Measurements from ENCODE around the gene ETV7. TPM values are rescaled to one million over a fixed set of nuclear protein-coding genes. Genes with fewer than 3 reads are reported as not detected.

Gene ETV7
- total and polyA plus RNA-seq, 2 donors (not counting 1 experiment from before 2014, with no cell fraction given) = 0.96 to 2.0 TPM

- Histone ChIP-seq H3K9ac (ENCODE audit: low read length) (no peak overlapping the region), H3K27ac (ENCODE audit: low read length in 2 of 2) (no peak overlapping the region), H3K4me2 (replicated peaks; ENCODE audit: low read depth, low read length, poor library complexity, severe bottlenecking) (no peak overlapping the region), H3K9me3 (ENCODE audit: control extremely low read depth in 1 of 3, control insufficient read depth in 2 of 3, insufficient read depth in 1 of 3, low read length in 2 of 3) (no peaks in the 10 kb centered on the region), H3K4me1 (ENCODE audit: control insufficient read depth in 2 of 2, insufficient read depth in 2 of 2, low read length in 2 of 2) (no peaks in the 10 kb centered on the region), H3K27me3 (replicated peaks in 1 of 4; ENCODE audit: control extremely low read depth in 1 of 4, control insufficient read depth in 3 of 4, insufficient read depth in 4 of 4, low read length in 3 of 4) (peaks cover 0 to 11% (median 0%) of the 10 kb centered on the region in 4 experiments), H3K79me2 (ENCODE audit: control insufficient read depth, insufficient read depth, low read length) (no peaks in the 10 kb centered on the region), H4K20me1 (ENCODE audit: control insufficient read depth, insufficient read depth, low read length, poor library complexity, severe bottlenecking) (no peaks in the 10 kb centered on the region), H3K4me3 (ENCODE audit: control extremely low read depth in 1 of 5, extremely low read depth in 1 of 5, insufficient read depth in 1 of 5, low read depth in 2 of 5, low read length in 4 of 5) (no peak overlapping the region), H3K36me3 (replicated peaks in 1 of 2; ENCODE audit: control extremely low read depth in 1 of 2, control insufficient read depth in 1 of 2, extremely low read depth in 1 of 2, insufficient read depth in 2 of 2, low read length in 1 of 2) (no peaks in the 10 kb centered on the region), H2AFZ (ENCODE audit: insufficient read depth, low read depth, low read length, poor library complexity, severe bottlenecking) (no peak overlapping the region)
- Mint-ChIP-seq H3K27me3 (peaks cover 34% of the 10 kb centered on the region), H3K4me3 (no peak overlapping the region), H3K9me3 (ENCODE audit: insufficient read depth) (no peaks in the 10 kb centered on the region), H3K4me1 (peaks cover 5% of the 10 kb centered on the region), H3K27ac (no peak overlapping the region)
- 95% methylated on average over 12 of the region's 14 CpGs for WGBS (ENCODE audit: insufficient coverage)
- DNase-seq = no peak
- intact Hi-C loops (cut with micrococcal nuclease) = no loop called here
- ChIA-PET CTCF (interaction anchor here (1.9 kb wide), 1 partner anchor 11 kb away, joined by 6 read pairs; no protein-coding TSS in a partner anchor), POLR2A (no interaction called here)
- no peak for TF ChIP-seq CTCF (IDR thresholded peaks at IDR 0.05)
- TF ChIP-seq EZH2 (IDR thresholded peaks at IDR 0.05; ENCODE audit: borderline replicate concordance, insufficient read depth, low read depth, low read length, poor library complexity, severe bottlenecking) = no peak
- ATAC-seq (ENCODE audit: low read depth) = no peak
These were observed 57.1 kb downstream of the ETV7 start for GRCh38 chr6:36330366-36330765.

DNA sequence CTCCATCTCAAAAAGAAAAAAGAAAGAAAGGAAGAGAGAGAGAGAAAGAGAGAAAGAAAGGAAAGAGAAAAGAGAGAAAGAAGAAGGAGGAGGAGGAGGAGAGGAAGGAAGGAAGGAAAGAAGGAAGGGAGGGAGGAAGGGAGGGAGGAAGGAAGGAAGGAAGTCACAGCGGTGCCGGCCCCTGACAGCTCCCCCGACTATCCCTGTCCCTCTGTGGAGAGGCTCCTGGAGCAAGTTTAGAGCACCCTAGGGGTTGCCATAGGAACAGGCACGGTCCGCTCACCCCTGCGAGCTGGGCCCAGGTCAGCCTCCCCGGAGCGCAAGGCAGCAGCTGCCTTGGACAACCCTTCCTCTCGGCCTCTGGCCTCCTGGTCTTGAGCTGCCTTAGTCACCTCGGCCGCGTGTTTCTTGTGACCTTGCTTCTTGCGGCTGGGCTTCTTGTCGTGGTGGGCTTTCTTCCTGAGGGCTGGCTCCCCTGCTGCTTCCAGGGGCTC is 57.6 kb downstream of the ETV7 start:
- DNase-seq (no peak), ATAC-seq (ENCODE audit: low read depth) (no peak)
- no peak for TF ChIP-seq EZH2 (IDR thresholded peaks at IDR 0.05; ENCODE audit: borderline replicate concordance, insufficient read depth, low read depth, low read length, poor library complexity, severe bottlenecking)
- TF ChIP-seq CTCF (IDR thresholded peaks at IDR 0.05) = no peak
- no peaks in the 10 kb centered on the region for H3K36me3 ChIP-seq (replicated peaks in 1 of 2; ENCODE audit: control extremely low read depth in 1 of 2, control insufficient read depth in 1 of 2, extremely low read depth in 1 of 2, insufficient read depth in 2 of 2, low read length in 1 of 2)
- H3K9me3 ChIP-seq (ENCODE audit: control extremely low read depth in 1 of 3, control insufficient read depth in 2 of 3, insufficient read depth in 1 of 3, low read length in 2 of 3) = no peaks in the 10 kb centered on the region
- WGBS (ENCODE audit: insufficient coverage) = 86% methylated on average over 14 of the region's 14 CpGs
- no peak overlapping the region for H3K4me3 ChIP-seq (ENCODE audit: control extremely low read depth in 1 of 5, extremely low read depth in 1 of 5, insufficient read depth in 1 of 5, low read depth in 2 of 5, low read length in 4 of 5)
- no peak overlapping the region for H3K9ac ChIP-seq (ENCODE audit: low read length)
- Mint-ChIP-seq H3K4me3 (no peak overlapping the region), H3K27me3 (peaks cover 29% of the 10 kb centered on the region), H3K9me3 (ENCODE audit: insufficient read depth) (no peaks in the 10 kb centered on the region), H3K4me1 (peaks cover 2% of the 10 kb centered on the region), H3K27ac (no peak overlapping the region)
- H3K27me3 ChIP-seq (replicated peaks in 1 of 4; ENCODE audit: control extremely low read depth in 1 of 4, control insufficient read depth in 3 of 4, insufficient read depth in 4 of 4, low read length in 3 of 4) = peaks cover 0 to 10% (median 0%) of the 10 kb centered on the region in 4 experiments
- H4K20me1 ChIP-seq (ENCODE audit: control insufficient read depth, insufficient read depth, low read length, poor library complexity, severe bottlenecking) = no peaks in the 10 kb centered on the region
- ChIA-PET POLR2A (no interaction called here), CTCF (interaction anchor here (1.0 kb wide), 1 partner anchor 11 kb away, joined by 4 read pairs; no protein-coding TSS in a partner anchor)
- H3K4me2 ChIP-seq (replicated peaks; ENCODE audit: low read depth, low read length, poor library complexity, severe bottlenecking) = no peak overlapping the region
- no peak overlapping the region for H2AFZ ChIP-seq (ENCODE audit: insufficient read depth, low read depth, low read length, poor library complexity, severe bottlenecking)
- no peaks in the 10 kb centered on the region for H3K4me1 ChIP-seq (ENCODE audit: control insufficient read depth in 2 of 2, insufficient read depth in 2 of 2, low read length in 2 of 2)
- H3K27ac ChIP-seq (ENCODE audit: low read length in 2 of 2) = no peak overlapping the region
- intact Hi-C loops (cut with micrococcal nuclease) = no loop called here
- H3K79me2 ChIP-seq (ENCODE audit: control insufficient read depth, insufficient read depth, low read length) = no peaks in the 10 kb centered on the region

Data from B cell (primary cell).